Erythroblast (primary cell): ENCODE data around the gene ALDH3A1.

Source experiments
- GATA1 ChIP-seq: IDR thresholded peaks from 2 replicates; pipeline ENCODE4 v1.6.1; 2011; ENCODE audit warnings: low read depth, mild to moderate bottlenecking, control low read depth, low read length, moderate library complexity
- POLR2A ChIP-seq: IDR thresholded peaks from 2 replicates; pipeline ENCODE4 v1.6.1; 2011; ENCODE audit warnings: mild to moderate bottlenecking, low read length

DNA sequence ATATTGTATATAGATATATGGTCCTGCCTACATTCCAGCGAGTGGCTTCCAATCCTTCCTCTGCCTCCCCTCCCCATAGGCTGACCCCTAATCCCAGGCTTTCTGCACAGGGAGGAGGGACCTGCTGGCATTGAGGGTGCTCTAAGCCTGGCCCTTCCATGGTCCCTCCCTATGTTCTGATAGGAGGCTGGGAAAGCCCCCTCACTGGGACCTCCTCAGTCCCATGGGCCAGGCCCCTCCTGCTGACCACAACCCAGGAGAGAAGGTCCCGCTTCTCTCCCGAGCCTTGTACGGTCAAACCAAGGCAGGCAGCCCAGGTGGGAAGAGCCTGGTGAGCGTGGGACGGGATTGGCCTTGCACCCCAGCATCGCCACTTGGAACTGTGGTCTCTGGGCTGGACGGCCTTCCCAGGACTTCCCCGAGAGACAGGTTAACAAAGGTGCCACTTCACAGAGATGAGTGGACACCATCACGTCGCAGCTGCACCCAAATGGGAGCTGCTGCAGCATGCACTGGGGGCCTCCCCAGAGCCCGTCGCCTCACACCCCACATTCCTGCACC lies 859 bp downstream of the ALDH3A1 start:
- TF ChIP-seq POLR2A (no peak), GATA1 (no peak)
